SJCRH30 (cell line): Measurements from ENCODE around the gene ANKS1A. TPM values are rescaled to one million over a fixed set of nuclear protein-coding genes. Genes with fewer than 3 reads are reported as not detected.
"Not testable (repeated sequence)": the region's sequence is repeated elsewhere in the genome, so short reads cannot be mapped to it uniquely, and the experiment has no call there.

Experiments
- DNase-seq, 2 experiments: peaks; one replicate each; pipeline ENCODE4 v3.0.0-alpha.2; 2015 to 2020
- H3K27ac ChIP-seq: fragments of 250-450 bp; sonication (Bioruptor Pico); 2 replicates; pipeline ENCODE4 v1.5.1; 2020; ENCODE audit warnings: mild to moderate bottlenecking, moderate library complexity
- H3K27me3 ChIP-seq: fragments of 250-450 bp; sonication (Bioruptor Pico); 2 replicates; pipeline ENCODE4 v1.5.1; 2020; ENCODE audit warnings: mild to moderate bottlenecking, moderate library complexity
- H3K36me3 ChIP-seq: fragments of 250-450 bp; sonication (Bioruptor Pico); 2 replicates; pipeline ENCODE4 v1.5.1; 2020; ENCODE audit warnings: mild to moderate bottlenecking, moderate library complexity
- H3K4me1 ChIP-seq: fragments of 250-450 bp; sonication (Bioruptor Pico); 2 replicates; pipeline ENCODE4 v1.5.1; 2020; ENCODE audit warnings: mild to moderate bottlenecking, moderate library complexity
- H3K4me3 ChIP-seq: fragments of 250-450 bp; sonication (Bioruptor Pico); 2 replicates; pipeline ENCODE4 v1.5.1; 2020; ENCODE audit warnings: mild to moderate bottlenecking, moderate library complexity
- H3K9me3 ChIP-seq: fragments of 250-450 bp; sonication (Bioruptor Pico); replicated peaks from 2 replicates; pipeline ENCODE4 v1.5.1; 2020; ENCODE audit warnings: mild to moderate bottlenecking, moderate library complexity
- total RNA-seq: library from RNA; depleted of rRNA; stranded (reverse); fragments of >200 nt; shearing (Covaris generic); gene quantifications from 2 replicates; pipeline ENCODE4 v1.2.3, GENCODE V29; 2014

The ANKS1A gene
- total RNA-seq, 1 experiment from 2014 or later, result 18.2 TPM

DNA sequence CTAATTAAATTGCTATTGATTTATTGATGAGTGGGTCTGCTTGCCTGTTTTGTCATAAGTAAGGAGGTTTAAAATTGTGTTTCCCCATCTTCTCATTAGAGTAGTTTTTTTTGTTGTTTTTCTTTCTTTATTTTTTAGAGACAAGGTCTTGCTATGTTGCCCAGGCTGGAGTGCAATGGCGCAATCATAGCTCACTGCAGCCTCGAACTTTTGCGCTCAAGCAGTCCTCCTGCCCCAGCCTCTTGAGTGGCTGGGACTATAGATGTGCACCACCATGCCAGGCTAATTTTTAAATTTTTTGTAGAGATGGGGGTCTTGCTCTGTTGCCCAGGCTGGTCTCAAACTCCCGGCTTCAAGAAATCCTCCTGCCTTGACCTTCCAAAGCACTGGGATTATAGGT, 31.0 kb downstream of the ANKS1A start:
- H3K27me3 ChIP-seq, result no peaks in the 10 kb centered on the region
- no peak overlapping the region for H3K4me3 ChIP-seq
- no peak for DNase-seq
- no peaks in the 10 kb centered on the region for H3K36me3 ChIP-seq
- no peaks in the 10 kb centered on the region for H3K4me1 ChIP-seq
- H3K9me3 ChIP-seq, result no peaks in the 10 kb centered on the region
- H3K27ac ChIP-seq, result no peak overlapping the region

DNA sequence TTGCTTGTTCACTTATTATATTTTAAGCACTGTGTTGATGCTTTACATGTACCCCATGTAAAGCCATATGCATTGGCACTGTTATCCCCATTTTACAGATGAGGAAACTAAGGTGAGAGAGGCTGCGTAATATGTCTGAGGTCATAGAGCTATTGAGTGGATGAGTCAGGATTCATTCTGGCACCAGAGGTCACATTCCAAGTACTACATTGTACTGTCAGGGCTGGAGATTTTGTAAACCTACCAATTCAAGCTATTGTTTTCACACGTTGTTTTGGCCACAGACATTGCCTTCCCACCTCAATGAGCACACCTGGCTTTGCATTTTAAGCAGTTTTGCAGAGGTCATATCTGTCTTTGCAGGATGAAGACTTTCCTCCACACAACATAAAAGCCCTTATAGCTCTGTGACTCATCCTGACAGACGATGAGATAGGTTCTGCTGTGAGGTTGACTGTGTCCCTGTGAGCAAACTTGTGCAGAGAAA, 33.2 kb downstream of the ANKS1A start:
- Histone ChIP-seq H3K36me3 (no peaks in the 10 kb centered on the region), H3K4me1 (no peaks in the 10 kb centered on the region), H3K9me3 (no peaks in the 10 kb centered on the region), H3K27ac (no peak overlapping the region), H3K4me3 (no peak overlapping the region), H3K27me3 (no peaks in the 10 kb centered on the region)
- no peak for DNase-seq

DNA sequence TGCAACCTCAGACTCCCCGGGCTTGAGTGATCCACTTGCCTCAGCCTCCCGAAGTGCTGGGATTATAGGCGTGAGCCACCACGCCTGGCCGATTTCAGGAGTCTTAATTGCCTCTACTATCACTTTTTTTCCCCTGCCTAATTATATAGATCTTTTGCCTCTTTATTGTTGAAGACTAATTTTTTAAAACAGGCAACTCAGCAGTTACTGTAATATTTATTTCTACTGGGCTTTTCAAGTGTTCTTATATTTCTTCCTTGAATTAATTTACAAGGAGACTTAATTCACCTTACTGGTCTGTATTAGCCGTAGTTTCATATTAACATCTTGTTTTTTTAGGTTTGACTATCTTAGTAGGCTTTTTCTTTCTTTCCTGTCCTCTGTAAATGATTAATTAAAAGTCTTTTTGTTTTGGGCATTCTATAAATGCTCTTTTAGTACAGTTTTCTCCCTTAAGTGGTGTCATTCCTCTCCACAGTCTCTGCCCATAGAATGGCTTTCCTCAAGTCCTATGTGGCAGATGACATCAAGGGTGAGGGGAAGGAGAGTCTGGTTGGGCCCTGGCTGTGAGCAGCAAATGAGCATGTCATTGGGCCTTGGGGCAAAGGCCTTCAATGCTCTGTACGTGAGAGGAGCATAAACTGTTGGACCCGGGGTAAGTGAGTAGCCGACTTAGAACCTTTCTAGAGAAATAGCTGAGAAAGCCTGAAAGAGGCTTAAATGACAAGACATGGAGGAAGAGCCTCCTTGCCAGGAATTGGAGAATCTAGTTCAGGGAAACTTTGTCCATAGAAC, 36.0 kb downstream of the ANKS1A start:
- Histone ChIP-seq H3K4me3 (no peak overlapping the region), H3K9me3 (no peaks in the 10 kb centered on the region)
- DNase-seq, result no peak

DNA sequence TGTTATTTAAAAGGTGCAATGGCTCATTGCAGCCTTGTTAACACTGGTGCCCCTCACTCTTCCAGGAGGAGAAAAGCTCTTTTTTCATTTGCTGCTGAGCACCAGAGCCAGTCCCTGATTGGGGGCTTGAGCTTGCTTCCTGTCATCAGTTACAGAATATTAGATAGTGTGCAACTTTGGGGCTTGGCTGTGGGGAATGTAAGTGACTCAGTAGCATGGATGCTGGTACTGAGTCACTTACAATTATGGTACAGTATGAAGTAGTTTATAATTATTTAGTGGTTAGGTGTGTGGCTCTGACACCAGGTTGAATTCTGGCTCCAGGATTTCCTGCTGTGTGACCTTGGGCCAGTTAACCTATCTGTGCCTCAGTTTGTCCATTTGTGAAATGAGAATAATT, 37.6 kb downstream of the ANKS1A start:
- Histone ChIP-seq H3K9me3 (no peaks in the 10 kb centered on the region), H3K36me3 (no peaks in the 10 kb centered on the region), H3K4me1 (no peaks in the 10 kb centered on the region), H3K27me3 (no peaks in the 10 kb centered on the region), H3K27ac (no peak overlapping the region), H3K4me3 (no peak overlapping the region)
- DNase-seq, result no peak

More for the DNA sequence above, 36.0 kb downstream of the ANKS1A start:
- no peaks in the 10 kb centered on the region for H3K36me3 ChIP-seq
- H3K27me3 ChIP-seq, result no peaks in the 10 kb centered on the region
- H3K4me1 ChIP-seq, result no peaks in the 10 kb centered on the region
- no peak overlapping the region for H3K27ac ChIP-seq

DNA sequence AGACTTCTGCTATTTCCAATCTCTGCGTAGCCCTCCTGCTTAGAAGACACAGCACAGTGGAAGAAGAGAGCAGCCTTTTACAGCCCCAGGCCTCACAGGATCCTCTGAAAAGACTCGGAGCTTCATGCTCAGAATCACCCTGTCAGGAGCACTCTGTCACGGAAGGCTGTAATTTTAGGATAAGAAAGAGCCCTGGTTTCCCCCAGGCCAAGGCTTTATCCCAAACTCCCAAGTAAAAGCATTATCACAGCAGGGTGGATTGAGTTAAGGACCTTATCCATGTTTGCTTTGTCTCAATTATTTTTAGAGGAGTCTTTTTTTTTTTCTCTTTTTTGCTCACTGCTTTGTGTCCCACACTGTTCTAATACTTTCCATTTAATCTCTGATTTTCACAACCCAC, 39.2 kb downstream of the ANKS1A start:
- H3K27ac ChIP-seq, result no peak overlapping the region
- H3K4me1 ChIP-seq, result no peaks in the 10 kb centered on the region
- H3K4me3 ChIP-seq, result no peak overlapping the region
- H3K27me3 ChIP-seq, result no peaks in the 10 kb centered on the region
- no peaks in the 10 kb centered on the region for H3K36me3 ChIP-seq
- no peak for DNase-seq
- H3K9me3 ChIP-seq, result no peaks in the 10 kb centered on the region

DNA sequence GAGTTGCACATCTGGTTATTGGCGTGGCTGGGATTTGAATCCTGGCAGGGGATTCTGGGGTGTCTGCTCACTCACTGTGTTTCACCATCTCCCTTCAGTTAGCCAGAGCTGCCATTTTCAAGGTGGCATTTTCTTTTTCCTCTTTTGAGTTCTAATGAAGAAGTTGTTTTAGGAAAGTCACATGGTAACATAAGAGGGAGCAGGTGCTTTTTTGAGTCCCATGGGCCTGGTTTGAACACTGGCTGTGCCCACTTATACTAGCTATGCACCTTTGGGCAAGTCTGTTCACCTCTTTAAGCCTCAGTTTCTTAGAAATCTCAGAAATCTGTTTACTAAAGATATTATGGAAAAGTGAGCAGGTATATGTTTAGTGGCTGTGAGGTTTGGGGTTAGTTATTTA, 39.6 kb downstream of the ANKS1A start:
- no peak for DNase-seq
- Histone ChIP-seq H3K27me3 (no peaks in the 10 kb centered on the region), H3K9me3 (no peaks in the 10 kb centered on the region)

DNA sequence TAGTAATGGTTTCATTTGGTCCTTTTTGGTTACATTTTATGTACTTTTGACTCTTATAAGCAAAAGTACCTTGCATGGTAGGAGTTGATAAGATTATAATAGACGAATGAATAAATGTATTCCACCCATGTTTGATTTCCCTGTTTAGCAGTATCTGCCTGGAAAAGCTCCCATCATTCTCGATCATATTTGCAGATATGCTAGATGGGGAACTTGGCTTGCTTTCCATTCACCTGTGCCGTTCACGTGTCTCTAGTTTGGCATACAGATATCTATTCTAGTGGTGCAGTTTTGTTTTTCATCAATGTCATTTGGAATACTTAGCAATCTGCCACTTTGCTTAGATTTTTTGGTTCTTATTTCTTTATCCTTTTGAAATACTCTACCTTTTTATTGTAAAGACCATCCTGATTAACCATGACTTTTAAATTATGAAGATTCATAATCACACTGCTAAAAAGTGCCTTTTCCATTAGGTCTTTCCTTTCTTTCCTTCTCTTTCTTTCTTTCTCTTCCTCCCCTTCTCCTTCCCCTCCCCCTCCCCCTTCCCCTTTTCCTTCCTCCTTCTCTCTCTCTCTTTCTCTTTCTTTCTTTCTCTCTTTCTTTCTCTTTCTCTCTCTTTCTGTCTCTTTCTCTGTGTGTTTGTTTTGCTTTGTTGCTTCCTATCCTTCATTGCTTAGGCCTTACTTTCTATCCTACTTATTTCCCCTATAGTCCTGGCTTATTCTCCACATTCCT, 40.4 kb downstream of the ANKS1A start:
- H3K27ac ChIP-seq, result no peak overlapping the region

More for the DNA sequence above, 39.6 kb downstream of the ANKS1A start:
- Histone ChIP-seq H3K36me3 (no peaks in the 10 kb centered on the region), H3K4me1 (no peaks in the 10 kb centered on the region), H3K4me3 (no peak overlapping the region), H3K27ac (no peak overlapping the region)

DNA sequence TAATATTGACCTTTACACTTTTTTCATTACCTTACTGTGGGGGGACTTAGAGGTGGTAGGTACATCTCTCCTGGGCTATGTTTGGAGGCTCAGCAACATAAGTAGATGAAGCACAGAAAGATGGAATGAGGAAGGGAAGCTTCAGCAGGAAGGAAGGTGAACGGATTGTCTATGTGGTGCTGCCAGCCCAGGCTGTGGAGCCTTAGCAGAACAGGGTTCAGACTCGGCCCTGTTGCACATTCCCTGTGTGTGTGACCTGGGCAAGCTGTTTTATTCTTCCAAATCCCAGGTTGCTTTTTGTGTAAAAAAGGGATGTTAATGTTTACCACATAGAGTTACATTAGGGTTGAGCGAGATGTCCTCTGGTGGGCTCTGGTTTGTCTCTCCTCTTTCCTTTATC, 41.2 kb downstream of the ANKS1A start:
- H3K9me3 ChIP-seq, result no peaks in the 10 kb centered on the region
- H3K27ac ChIP-seq, result no peak overlapping the region
- no peaks in the 10 kb centered on the region for H3K4me1 ChIP-seq
- no peaks in the 10 kb centered on the region for H3K36me3 ChIP-seq
- no peaks in the 10 kb centered on the region for H3K27me3 ChIP-seq
- no peak overlapping the region for H3K4me3 ChIP-seq
- DNase-seq, result no peak

More for the DNA sequence above, 40.4 kb downstream of the ANKS1A start:
- no peaks in the 10 kb centered on the region for H3K36me3 ChIP-seq
- no peak for DNase-seq
- H3K27me3 ChIP-seq, result no peaks in the 10 kb centered on the region
- no peak overlapping the region for H3K4me3 ChIP-seq
- no peaks in the 10 kb centered on the region for H3K9me3 ChIP-seq
- H3K4me1 ChIP-seq, result no peaks in the 10 kb centered on the region

DNA sequence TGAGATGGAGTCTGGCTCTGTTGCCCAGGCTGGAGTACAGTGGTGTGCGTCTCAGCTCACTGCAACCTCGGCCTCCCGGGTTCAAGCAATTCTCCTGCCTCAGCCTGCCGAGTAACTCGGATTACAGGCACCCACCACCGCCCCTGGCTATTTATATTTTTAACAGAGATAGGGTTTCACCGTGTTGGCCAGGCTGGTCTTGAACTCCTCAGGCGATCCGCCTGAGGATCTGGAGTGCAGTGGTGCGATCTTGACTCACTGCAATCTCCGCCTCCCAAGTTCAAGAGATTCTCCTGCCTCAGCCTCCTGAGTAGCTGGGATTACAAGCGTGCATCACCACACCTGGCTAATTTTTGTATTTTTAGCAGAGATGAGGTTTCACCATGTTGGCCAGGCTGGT, 43.1 kb downstream of the ANKS1A start:
- H3K27ac ChIP-seq, H3K36me3 ChIP-seq, DNase-seq, H3K27me3 ChIP-seq, H3K9me3 ChIP-seq, H3K4me1 ChIP-seq, H3K4me3 ChIP-seq: not testable (repeated sequence)

DNA sequence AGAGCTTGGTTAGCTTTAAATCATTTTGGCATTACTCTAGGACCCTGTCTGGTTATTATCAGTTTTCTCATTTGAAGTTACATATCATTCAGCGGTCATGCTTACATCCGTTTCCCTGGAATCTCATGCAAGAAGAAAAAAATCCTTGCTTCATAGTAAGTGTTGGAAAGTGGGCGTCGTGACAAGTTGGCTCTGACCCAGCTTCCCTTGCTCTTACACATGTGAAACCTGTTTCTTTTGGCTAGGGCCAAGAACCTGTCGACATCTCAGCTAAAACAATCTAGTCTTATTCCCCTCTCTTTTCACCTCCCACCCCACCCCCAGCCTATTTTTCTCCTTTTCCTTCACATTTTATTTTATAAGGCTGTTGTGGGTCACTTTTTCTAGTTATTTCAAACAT, 45.5 kb downstream of the ANKS1A start:
- H3K4me3 ChIP-seq, result no peak overlapping the region
- H3K36me3 ChIP-seq, result no peaks in the 10 kb centered on the region
- H3K27me3 ChIP-seq, result no peaks in the 10 kb centered on the region
- no peaks in the 10 kb centered on the region for H3K4me1 ChIP-seq
- no peak for DNase-seq
- no peaks in the 10 kb centered on the region for H3K9me3 ChIP-seq
- H3K27ac ChIP-seq, result no peak overlapping the region

DNA sequence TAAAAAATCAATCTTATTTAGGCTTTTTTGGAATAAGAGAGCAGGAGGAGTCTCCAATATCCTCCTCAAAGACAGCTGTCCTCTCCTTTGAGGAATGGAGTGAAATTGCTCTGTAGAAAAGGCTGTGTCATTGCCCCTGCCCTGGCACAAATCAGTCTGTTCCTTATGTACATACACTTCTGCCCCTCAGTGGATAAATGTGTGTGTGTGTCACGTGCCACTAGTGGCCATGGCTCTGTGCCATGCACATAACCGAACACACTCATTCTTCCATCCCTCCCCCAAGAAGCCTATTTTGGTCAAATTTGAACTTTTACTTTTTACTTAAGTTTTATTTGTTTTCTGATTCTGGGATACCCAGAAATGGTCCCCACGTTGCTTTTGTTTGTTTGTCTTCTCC, 49.2 kb downstream of the ANKS1A start:
- no peak for DNase-seq
- no peaks in the 10 kb centered on the region for H3K27me3 ChIP-seq
- H3K27ac ChIP-seq, result no peak overlapping the region
- no peaks in the 10 kb centered on the region for H3K4me1 ChIP-seq
- no peaks in the 10 kb centered on the region for H3K36me3 ChIP-seq
- no peaks in the 10 kb centered on the region for H3K9me3 ChIP-seq
- no peak overlapping the region for H3K4me3 ChIP-seq

DNA sequence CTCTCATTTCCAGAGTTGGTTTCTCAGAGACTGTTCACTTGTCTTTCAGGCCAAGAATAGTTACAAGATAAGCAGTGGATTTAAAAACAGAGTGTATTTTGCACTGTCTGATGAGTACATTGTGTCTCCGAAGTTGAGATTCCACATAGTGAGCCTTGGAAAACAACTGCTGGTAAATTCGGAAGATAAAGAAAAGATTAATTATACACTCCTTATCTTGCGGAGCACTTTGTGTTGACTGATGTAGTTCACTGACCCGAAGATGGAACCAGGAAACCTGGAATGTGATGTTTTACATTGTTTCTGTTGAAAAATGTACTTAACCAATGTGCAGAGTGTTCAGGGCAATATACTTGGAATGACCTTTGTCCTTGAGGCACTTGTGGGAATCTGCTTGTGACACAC, 51.0 kb downstream of the ANKS1A start:
- Histone ChIP-seq H3K27ac (no peak overlapping the region), H3K9me3 (no peaks in the 10 kb centered on the region), H3K4me3 (no peak overlapping the region), H3K36me3 (no peaks in the 10 kb centered on the region), H3K4me1 (no peaks in the 10 kb centered on the region), H3K27me3 (no peaks in the 10 kb centered on the region)
- DNase-seq, result no peak

DNA sequence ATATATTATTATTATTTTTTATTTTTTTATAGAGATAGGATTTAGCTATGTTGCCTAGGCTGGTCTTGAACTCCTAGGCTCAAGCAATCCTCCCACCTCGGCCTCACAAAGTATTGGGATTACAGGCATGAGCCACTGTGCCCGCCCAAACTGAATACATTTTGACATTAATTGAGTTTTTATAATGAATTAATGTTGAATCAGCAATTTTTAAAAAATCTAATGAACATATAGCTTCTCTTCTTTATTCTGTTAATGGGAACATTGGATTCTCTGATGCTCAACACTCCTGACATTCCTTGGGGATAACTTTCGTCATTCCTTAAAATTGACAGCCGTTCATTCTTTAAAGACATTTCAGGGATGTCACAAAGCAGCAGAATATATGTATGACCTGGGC, 52.4 kb downstream of the ANKS1A start:
- H3K4me1 ChIP-seq, result no peaks in the 10 kb centered on the region

DNA sequence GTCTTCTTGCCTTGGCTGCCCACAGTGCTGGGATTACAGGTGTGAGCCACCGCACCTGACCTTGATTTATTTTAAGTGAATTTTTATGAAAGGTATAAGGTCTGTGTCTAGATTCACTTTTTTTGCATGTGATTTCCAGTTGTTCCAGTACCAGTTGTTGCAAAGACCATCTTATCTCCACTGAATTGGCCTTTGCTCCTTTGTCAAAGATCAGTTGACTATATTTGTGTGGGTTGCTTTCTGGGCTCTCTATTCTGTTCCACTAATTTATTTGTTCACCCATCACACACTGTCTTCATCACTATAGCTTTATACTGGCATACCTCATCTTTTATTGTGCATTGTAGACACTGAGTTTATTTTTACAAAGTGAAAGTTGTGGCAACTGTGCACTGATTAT, 56.3 kb downstream of the ANKS1A start:
- H3K27ac ChIP-seq, result no peak overlapping the region
- no peaks in the 10 kb centered on the region for H3K36me3 ChIP-seq
- no peaks in the 10 kb centered on the region for H3K9me3 ChIP-seq
- no peak overlapping the region for H3K4me3 ChIP-seq
- no peaks in the 10 kb centered on the region for H3K27me3 ChIP-seq
- DNase-seq, result no peak
- no peaks in the 10 kb centered on the region; the same call in 1 of the 2 replicates for H3K4me1 ChIP-seq

More for the DNA sequence above, 52.4 kb downstream of the ANKS1A start:
- H3K27ac ChIP-seq, result no peak overlapping the region
- H3K4me3 ChIP-seq, result no peak overlapping the region
- no peaks in the 10 kb centered on the region for H3K27me3 ChIP-seq
- DNase-seq, result no peak
- H3K36me3 ChIP-seq, result no peaks in the 10 kb centered on the region
- H3K9me3 ChIP-seq, result no peaks in the 10 kb centered on the region

DNA sequence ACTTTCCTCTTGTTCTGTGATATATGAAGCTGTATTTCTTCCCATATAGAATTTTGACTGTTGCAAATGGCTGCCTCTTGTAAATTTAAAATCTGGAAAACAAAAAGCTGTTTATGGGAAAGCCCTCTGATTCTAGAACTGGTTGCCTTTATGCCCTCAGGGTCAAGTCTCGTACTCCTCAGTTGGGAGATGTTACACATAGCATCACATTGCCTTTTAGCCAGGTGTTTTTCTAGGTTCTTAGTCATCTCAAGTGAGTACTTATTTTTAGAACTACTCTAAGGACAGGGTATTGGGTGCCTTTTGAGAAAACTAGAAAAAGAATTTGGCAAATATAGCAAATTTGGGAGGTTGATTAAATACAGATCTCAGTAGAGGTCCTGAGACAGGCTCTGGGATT, 58.5 kb downstream of the ANKS1A start:
- no peak for DNase-seq
- no peaks in the 10 kb centered on the region for H3K9me3 ChIP-seq
- H3K27me3 ChIP-seq, result no peaks in the 10 kb centered on the region
- no peak overlapping the region for H3K27ac ChIP-seq
- H3K4me3 ChIP-seq, result no peak overlapping the region
- H3K36me3 ChIP-seq, result no peaks in the 10 kb centered on the region
- peaks cover 5% of the 10 kb centered on the region for H3K4me1 ChIP-seq
